ENCODE measurements around the gene WFIKKN2.

The WFIKKN2 gene

GRCh38 chr17:50813583-50813982 lies 21.8 kb upstream of the WFIKKN2 start:
- DNase-seq = no peak

- no peak for DNase-seq
Measured at GRCh38 chr17:50815400-50815799, 20.0 kb upstream of the WFIKKN2 start.

- DNase-seq = no peak
Measured at GRCh38 chr17:50816271-50816670, 19.1 kb upstream of the WFIKKN2 start.

GRCh38 chr17:50816771-50817751 lies 18.3 kb upstream of the WFIKKN2 start:
- DNase-seq = peak; percentile 40

- DNase-seq = no peak
Measured at GRCh38 chr17:50817838-50818237, 17.5 kb upstream of the WFIKKN2 start.

GRCh38 chr17:50818261-50818660 lies 17.1 kb upstream of the WFIKKN2 start:
- no peak for DNase-seq

GRCh38 chr17:50818921-50819657 lies 16.3 kb upstream of the WFIKKN2 start:
- no peak for DNase-seq

- DNase-seq = no peak
Measured at GRCh38 chr17:50820651-50821050, 14.7 kb upstream of the WFIKKN2 start.

GRCh38 chr17:50822550-50822949 lies 12.8 kb upstream of the WFIKKN2 start:
- no peak for DNase-seq

GRCh38 chr17:50824429-50824828 lies 11.0 kb upstream of the WFIKKN2 start:
- DNase-seq = no peak

- DNase-seq = no peak
Measured at GRCh38 chr17:50825188-50825587, 10.2 kb upstream of the WFIKKN2 start.

- no peak for DNase-seq
Measured at GRCh38 chr17:50828508-50829170, 6.7 kb upstream of the WFIKKN2 start.

GRCh38 chr17:50829332-50829731 lies 6.1 kb upstream of the WFIKKN2 start:
- no peak for DNase-seq

- DNase-seq = no peak
Measured at GRCh38 chr17:50830352-50830751, 5.0 kb upstream of the WFIKKN2 start.

GRCh38 chr17:50830994-50831393 lies 4.4 kb upstream of the WFIKKN2 start:
- DNase-seq = no peak

- DNase-seq = no peak
Measured at GRCh38 chr17:50831471-50831928, 3.9 kb upstream of the WFIKKN2 start.

- no peak for DNase-seq
Measured at GRCh38 chr17:50832267-50832863, 3.0 kb upstream of the WFIKKN2 start.

GRCh38 chr17:50832864-50833381 lies 2.5 kb upstream of the WFIKKN2 start:
- DNase-seq = no peak

- no peak for DNase-seq
Measured at GRCh38 chr17:50833510-50834428, 1.6 kb upstream of the WFIKKN2 start.

- no peak for DNase-seq
Measured at GRCh38 chr17:50834429-50835300, 721 bp upstream of the WFIKKN2 start.
